GM12872 (cell line): ENCODE measurements around the gene CASP8.

Experiments
- CTCF ChIP-seq: IDR thresholded peaks from 3 replicates; pipeline ENCODE4 v1.5.1; 2011; ENCODE audit warnings: low read depth, mild to moderate bottlenecking, low read length, moderate library complexity; ENCODE audit not compliant: insufficient read depth

The CASP8 gene

GRCh38 chr2:201250741-201251140, 9.6 kb upstream of the CASP8 start:
- no peak for TF ChIP-seq CTCF

GRCh38 chr2:201254081-201254730, 6.1 kb upstream of the CASP8 start:
- TF ChIP-seq CTCF = no peak

GRCh38 chr2:201255408-201256033, 4.8 kb upstream of the CASP8 start:
- TF ChIP-seq CTCF = no peak

- no peak for TF ChIP-seq CTCF
Observed at GRCh38 chr2:201256082-201256481, 4.3 kb upstream of the CASP8 start.

- no peak for TF ChIP-seq CTCF
Observed at GRCh38 chr2:201257381-201257955, 2.9 kb upstream of the CASP8 start.

- no peak for TF ChIP-seq CTCF
Observed at GRCh38 chr2:201257956-201258665, 2.2 kb upstream of the CASP8 start.
